ENCODE measurements around the gene VASH2.

Gene VASH2

DNA sequence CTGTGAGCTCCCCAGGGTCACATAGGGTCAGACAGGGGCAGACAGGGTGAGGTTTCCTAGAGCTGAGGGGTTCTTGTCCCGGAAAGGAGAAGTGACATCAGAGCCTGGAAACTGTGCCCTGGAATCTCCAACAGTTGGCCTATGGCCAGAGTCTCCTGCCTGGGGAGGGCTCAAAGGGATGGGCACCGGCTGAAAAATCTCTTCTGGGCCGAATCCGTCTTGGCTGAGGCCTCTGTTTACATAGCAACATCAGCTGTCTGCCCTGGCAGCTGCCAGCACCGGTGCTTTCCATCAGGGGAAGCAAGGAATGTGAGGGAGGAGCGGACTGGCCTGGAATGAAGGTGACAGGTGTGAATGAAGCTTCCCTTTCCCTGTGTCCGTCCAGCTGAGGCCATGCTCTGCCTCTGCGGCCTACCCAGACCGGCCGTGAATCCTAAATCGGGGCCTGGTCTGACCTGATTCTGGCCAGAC, 30.7 kb downstream of the VASH2 start:
- TF ChIP-seq, protein P1, sequence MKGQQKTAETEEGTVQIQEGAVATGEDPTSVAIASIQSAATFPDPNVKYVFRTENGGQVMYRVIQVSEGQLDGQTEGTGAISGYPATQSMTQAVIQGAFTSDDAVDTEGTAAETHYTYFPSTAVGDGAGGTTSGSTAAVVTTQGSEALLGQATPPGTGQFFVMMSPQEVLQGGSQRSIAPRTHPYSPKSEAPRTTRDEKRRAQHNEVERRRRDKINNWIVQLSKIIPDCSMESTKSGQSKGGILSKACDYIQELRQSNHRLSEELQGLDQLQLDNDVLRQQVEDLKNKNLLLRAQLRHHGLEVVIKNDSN (IDR thresholded peaks at IDR 0.05): no peak
- TF ChIP-seq, protein P2, sequence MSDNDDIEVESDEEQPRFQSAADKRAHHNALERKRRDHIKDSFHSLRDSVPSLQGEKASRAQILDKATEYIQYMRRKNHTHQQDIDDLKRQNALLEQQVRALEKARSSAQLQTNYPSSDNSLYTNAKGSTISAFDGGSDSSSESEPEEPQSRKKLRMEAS (IDR thresholded peaks at IDR 0.05): no peak

DNA sequence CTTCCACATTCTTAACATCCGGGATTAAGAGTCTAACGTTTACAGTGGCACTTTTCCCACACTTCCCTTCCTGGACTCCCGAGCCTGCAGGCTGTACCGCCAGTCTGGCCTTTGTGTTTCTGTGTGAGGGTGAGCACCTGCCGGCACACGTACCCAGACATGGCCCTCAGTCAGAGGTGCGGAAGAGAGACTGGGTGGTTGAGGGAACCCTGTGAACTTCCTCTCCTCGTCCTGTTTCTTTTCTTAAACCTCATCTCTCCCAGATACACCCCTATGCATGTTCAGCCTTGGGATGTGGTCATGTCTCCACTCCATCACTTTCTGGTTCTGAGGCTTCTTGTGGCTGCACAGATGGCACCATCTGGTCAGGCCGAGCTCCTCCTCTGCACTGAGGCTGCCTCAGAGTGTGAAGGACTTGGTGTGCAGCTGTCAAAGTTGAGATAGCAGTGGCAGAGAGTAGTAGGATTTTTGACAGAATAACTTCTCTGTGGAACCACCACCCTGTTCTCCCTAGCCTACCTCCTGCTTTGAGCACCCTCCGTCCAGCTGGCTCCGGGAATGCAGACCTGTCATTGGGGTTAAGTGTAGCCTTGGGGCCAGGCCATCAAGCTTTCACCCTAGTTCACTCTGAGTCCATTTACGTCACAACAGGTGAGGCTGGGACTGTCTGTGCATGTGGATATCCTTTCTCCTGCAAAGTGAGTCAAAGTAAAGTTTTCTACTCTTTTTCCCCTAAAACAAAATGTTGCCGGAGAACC, 31.4 kb downstream of the VASH2 start:
- TF ChIP-seq FOXM1 (IDR thresholded peaks at IDR 0.05; ENCODE audit: borderline replicate concordance, low read depth) (no peak), ZBTB7A (IDR thresholded peaks at IDR 0.05; ENCODE audit: low read depth) (no peak), RAD21 (IDR thresholded peaks at IDR 0.05; ENCODE audit: low read depth) (no peak)

DNA sequence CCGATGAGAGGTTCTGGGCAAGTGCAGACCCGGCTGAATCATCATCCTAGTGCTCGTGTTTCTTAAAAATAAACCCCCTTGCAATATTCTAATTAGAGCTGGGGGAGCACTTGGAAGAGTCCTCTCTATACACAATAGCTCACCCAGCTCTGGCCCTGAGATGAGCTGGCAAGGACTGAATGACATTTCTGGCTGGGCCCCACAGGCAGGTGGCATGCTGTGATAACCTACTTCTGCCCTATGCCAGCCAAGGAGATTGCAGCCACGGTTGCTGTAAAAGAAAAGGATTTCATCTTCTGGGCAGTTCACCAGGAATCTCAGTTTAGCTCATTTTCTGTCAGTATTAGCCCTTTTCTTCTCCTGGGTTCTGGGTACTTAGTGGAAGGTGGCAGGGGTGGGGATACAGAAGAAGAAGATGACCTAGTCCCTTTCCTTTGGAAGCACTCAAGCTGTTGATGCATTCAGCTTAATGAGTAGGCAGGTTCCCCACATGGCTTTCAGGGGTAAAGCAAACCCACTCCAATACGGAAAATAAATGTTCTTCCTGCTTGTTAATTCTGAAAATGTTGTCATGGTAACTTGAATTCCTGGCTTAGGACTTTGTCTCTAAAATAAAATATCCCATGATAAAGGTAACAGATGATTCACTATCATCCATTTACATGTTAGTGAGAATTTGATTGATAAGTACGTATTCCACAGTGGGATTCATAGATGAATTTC, 32.2 kb downstream of the VASH2 start:
- TF ChIP-seq TAF1 (IDR thresholded peaks at IDR 0.05; ENCODE audit: low read depth): no peak
- no peak for TF ChIP-seq EGR1 (IDR thresholded peaks at IDR 0.05)
- no peak for TF ChIP-seq CREB1 (IDR thresholded peaks at IDR 0.05; ENCODE audit: low read depth)
- TF ChIP-seq TCF12 (IDR thresholded peaks at IDR 0.05; ENCODE audit: low read depth): no peak
- TF ChIP-seq YY1 (IDR thresholded peaks at IDR 0.05; ENCODE audit: low read depth): no peak
- TF ChIP-seq RAD21 (IDR thresholded peaks at IDR 0.05; ENCODE audit: low read depth): no peak
- TF ChIP-seq ZBTB7A (IDR thresholded peaks at IDR 0.05; ENCODE audit: low read depth): no peak
- TF ChIP-seq, protein P2 (IDR thresholded peaks at IDR 0.05): no peak
- no peak for TF ChIP-seq NFIC (IDR thresholded peaks at IDR 0.05)
- no peak for TF ChIP-seq FOXM1 (IDR thresholded peaks at IDR 0.05; ENCODE audit: borderline replicate concordance, low read depth)
- TF ChIP-seq, protein P3, sequence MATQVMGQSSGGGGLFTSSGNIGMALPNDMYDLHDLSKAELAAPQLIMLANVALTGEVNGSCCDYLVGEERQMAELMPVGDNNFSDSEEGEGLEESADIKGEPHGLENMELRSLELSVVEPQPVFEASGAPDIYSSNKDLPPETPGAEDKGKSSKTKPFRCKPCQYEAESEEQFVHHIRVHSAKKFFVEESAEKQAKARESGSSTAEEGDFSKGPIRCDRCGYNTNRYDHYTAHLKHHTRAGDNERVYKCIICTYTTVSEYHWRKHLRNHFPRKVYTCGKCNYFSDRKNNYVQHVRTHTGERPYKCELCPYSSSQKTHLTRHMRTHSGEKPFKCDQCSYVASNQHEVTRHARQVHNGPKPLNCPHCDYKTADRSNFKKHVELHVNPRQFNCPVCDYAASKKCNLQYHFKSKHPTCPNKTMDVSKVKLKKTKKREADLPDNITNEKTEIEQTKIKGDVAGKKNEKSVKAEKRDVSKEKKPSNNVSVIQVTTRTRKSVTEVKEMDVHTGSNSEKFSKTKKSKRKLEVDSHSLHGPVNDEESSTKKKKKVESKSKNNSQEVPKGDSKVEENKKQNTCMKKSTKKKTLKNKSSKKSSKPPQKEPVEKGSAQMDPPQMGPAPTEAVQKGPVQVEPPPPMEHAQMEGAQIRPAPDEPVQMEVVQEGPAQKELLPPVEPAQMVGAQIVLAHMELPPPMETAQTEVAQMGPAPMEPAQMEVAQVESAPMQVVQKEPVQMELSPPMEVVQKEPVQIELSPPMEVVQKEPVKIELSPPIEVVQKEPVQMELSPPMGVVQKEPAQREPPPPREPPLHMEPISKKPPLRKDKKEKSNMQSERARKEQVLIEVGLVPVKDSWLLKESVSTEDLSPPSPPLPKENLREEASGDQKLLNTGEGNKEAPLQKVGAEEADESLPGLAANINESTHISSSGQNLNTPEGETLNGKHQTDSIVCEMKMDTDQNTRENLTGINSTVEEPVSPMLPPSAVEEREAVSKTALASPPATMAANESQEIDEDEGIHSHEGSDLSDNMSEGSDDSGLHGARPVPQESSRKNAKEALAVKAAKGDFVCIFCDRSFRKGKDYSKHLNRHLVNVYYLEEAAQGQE (IDR thresholded peaks at IDR 0.05; ENCODE audit: low read depth): no peak
- TF ChIP-seq, protein P1 (IDR thresholded peaks at IDR 0.05): no peak
- no peak for TF ChIP-seq CEBPB (IDR thresholded peaks at IDR 0.05)
- no peak for TF ChIP-seq TEAD4 (IDR thresholded peaks at IDR 0.05)
- no peak for TF ChIP-seq EP300 (IDR thresholded peaks at IDR 0.05; ENCODE audit: borderline replicate concordance)

DNA sequence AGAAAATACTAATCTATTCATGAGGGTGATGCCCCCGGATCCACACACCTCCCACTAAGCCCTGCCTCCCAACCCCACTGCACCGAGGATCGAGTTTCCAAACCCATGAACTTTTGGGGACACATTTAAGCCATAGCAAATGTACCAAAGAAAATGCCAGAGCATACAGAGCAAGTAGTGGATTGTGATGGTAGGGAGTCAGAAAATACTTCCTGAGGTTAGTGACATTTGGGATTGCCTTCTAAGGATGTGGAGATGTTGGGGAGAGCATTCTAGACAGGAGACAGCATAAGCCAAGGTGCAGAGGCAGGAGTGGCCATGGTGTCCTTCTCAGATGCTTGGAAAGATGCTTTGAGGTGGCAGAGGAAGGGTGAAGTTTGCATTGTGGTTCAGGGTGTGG, 33.1 kb downstream of the VASH2 start:
- TF ChIP-seq ZBTB7A (IDR thresholded peaks at IDR 0.05; ENCODE audit: low read depth) (no peak), TEAD4 (IDR thresholded peaks at IDR 0.05) (no peak), EP300 (IDR thresholded peaks at IDR 0.05; ENCODE audit: borderline replicate concordance) (no peak), CREB1 (IDR thresholded peaks at IDR 0.05; ENCODE audit: low read depth) (no peak), RAD21 (IDR thresholded peaks at IDR 0.05; ENCODE audit: low read depth) (no peak), FOXM1 (IDR thresholded peaks at IDR 0.05; ENCODE audit: borderline replicate concordance, low read depth) (no peak), CEBPB (IDR thresholded peaks at IDR 0.05) (no peak), YY1 (IDR thresholded peaks at IDR 0.05; ENCODE audit: low read depth) (no peak), NFIC (IDR thresholded peaks at IDR 0.05) (no peak), TCF12 (IDR thresholded peaks at IDR 0.05; ENCODE audit: low read depth) (no peak)
- TF ChIP-seq, protein P2 (IDR thresholded peaks at IDR 0.05): no peak
- TF ChIP-seq, protein P3 (IDR thresholded peaks at IDR 0.05; ENCODE audit: low read depth): no peak
- TF ChIP-seq, protein P1 (IDR thresholded peaks at IDR 0.05): no peak

All from Ishikawa (cell line).